GM23248 (cell line): ENCODE data around the gene SUPT4H1. TPM values are rescaled to one million over a fixed set of nuclear protein-coding genes. Genes with fewer than 3 reads are reported as not detected.

Source experiments
- DNase-seq: peaks from one replicate; pipeline ENCODE4 v3.0.0-alpha.2; 2015
- H2AFZ ChIP-seq: fragments of 200-600 bp; sonication (generic); 2 replicates; pipeline ENCODE4 v1.6.1; 2016; ENCODE audit warnings: antibody characterized with exemption
- H3F3A ChIP-seq: fragments of 200-600 bp; sonication (generic); 2 replicates; pipeline ENCODE4 v1.6.1; 2016; ENCODE audit warnings: mild to moderate bottlenecking, antibody characterized with exemption, mixed run types; ENCODE audit not compliant: insufficient read depth
- H3K27ac ChIP-seq: fragments of 200-600 bp; sonication (generic); 2 replicates; pipeline ENCODE4 v1.5.1; 2016; ENCODE audit warnings: mild to moderate bottlenecking
- H3K27me3 ChIP-seq: fragments of 200-600 bp; sonication (generic); replicated peaks from 2 replicates; pipeline ENCODE4 v1.6.1; 2016; ENCODE audit warnings: mild to moderate bottlenecking; ENCODE audit not compliant: insufficient read depth
- H3K36me3 ChIP-seq: fragments of 200-600 bp; sonication (generic); 2 replicates; pipeline ENCODE4 v1.6.1; 2016; ENCODE audit warnings: low read depth, mild to moderate bottlenecking
- H3K4me1 ChIP-seq: fragments of 200-600 bp; sonication (generic); 2 replicates; pipeline ENCODE4 v1.6.1; 2016; ENCODE audit warnings: mild to moderate bottlenecking; ENCODE audit not compliant: insufficient read depth
- H3K4me2 ChIP-seq: fragments of 200-600 bp; sonication (generic); one replicate; pipeline ENCODE4 v1.6.1; 2016; ENCODE audit warnings: mild to moderate bottlenecking; ENCODE audit not compliant: unreplicated experiment
- H3K4me3 ChIP-seq: fragments of 200-600 bp; sonication (generic); 2 replicates; pipeline ENCODE4 v1.5.1; 2016; ENCODE audit warnings: mild to moderate bottlenecking
- H3K79me2 ChIP-seq: fragments of 200-600 bp; sonication (generic); 2 replicates; pipeline ENCODE4 v1.6.1; 2016; ENCODE audit warnings: mild to moderate bottlenecking; ENCODE audit not compliant: insufficient read depth
- H3K9ac ChIP-seq: fragments of 200-600 bp; sonication (generic); 2 replicates; pipeline ENCODE4 v1.6.1; 2016; ENCODE audit warnings: mild to moderate bottlenecking
- H3K9me2 ChIP-seq: fragments of 200-600 bp; sonication (generic); 2 replicates; pipeline ENCODE4 v1.6.1; 2016; ENCODE audit warnings: mixed run types, mild to moderate bottlenecking, moderate library complexity; ENCODE audit not compliant: insufficient read depth
- H3K9me3 ChIP-seq: fragments of 200-600 bp; sonication (generic); one replicate; pipeline ENCODE4 v1.6.1; 2017; ENCODE audit warnings: low read depth
- H4K20me1 ChIP-seq: fragments of 200-600 bp; sonication (generic); 2 replicates; pipeline ENCODE4 v1.6.0; 2016; ENCODE audit not compliant: insufficient read depth
- EZH2 ChIP-seq: fragments of 200-600 bp; sonication (generic); IDR thresholded peaks from 2 replicates; pipeline ENCODE4 v1.6.1; 2018; ENCODE audit warnings: antibody characterized with exemption, mild to moderate bottlenecking; ENCODE audit not compliant: insufficient read depth, poor library complexity, severe bottlenecking
- EZH2phosphoT487 ChIP-seq: fragments of 200-600 bp; sonication (generic); IDR thresholded peaks from 2 replicates; pipeline ENCODE4 v1.6.1; 2018; ENCODE audit warnings: antibody characterized with exemption, moderate library complexity, mild to moderate bottlenecking, low read depth; ENCODE audit not compliant: insufficient read depth
- WGBS, 2 experiments: methylation state at CpG; one replicate each; pipeline ENCODE4 v1.1.6; 2015 to 2017; ENCODE audit warnings: low lambda C conversion rate in 2 of 2, low coverage in 1 of 2; ENCODE audit errors: missing lambda C conversion rate in 2 of 2; 5-methylcytosine and 5-hydroxymethylcytosine counted together
- in situ Hi-C: fragments of 300-500 bp; cut with MboI; formaldehyde crosslinking; loops from 2 replicates; pipeline ENCODE4 v1.15.0; 2020
- polyA plus RNA-seq: library from polyadenylated mRNA; unstranded; fragments of >200 nt; fragmentation: Nextera tagmentation; extraction: Ambion mirVana; gene quantifications from 2 replicates; pipeline ENCODE4 v1.2.1, GENCODE V29; 2016
- total RNA-seq: library from RNA; depleted of rRNA; stranded (reverse); fragments of >200 nt; shearing (Covaris generic); gene quantifications from 2 replicates; pipeline ENCODE4 v1.2.3, GENCODE V29; 2014

The SUPT4H1 gene
- total and polyA plus RNA-seq, 2 experiments from 2014 or later = 57.1 to 92.1 TPM

DNA sequence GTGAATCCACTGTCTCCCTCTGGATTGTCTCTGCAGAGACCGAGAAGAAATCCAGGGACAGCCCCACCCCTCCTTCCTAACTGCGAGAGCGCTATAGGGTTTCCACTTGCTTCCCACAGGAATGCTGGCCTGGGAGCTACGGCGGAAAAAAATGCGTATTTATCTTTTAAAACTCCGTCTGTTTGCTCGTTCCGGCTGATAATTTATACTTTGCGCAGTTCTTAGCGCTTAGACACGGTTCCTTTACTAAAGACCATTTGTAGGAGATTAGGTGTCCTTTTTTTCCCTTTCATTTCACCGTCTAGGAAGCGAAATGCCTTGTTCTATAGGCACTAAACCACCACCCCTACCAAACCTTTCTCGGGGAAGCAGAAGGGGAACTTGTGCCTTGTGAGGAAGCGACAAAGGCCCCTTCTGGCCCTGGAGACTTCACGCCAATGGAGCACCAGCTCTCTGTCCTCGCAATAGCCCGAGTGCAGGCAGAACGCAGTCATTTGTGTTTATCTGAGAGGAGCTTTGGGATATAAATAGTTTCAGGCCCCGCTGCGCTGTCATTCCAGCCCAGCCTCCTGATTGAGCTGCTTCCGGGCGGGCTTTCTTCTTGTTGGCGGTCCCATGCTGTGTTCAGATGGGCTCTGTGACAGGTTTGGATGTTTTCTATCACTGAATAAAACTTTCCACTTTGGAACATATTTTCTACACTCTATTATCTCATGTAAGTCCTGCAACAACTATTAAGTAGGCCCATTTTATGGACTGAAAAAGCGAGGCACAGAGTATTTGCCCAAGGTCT is 791 bp upstream of the SUPT4H1 start:
- peaks cover 24% of the 10 kb centered on the region for H3K36me3 ChIP-seq
- in situ Hi-C loops = no loop called here

DNA sequence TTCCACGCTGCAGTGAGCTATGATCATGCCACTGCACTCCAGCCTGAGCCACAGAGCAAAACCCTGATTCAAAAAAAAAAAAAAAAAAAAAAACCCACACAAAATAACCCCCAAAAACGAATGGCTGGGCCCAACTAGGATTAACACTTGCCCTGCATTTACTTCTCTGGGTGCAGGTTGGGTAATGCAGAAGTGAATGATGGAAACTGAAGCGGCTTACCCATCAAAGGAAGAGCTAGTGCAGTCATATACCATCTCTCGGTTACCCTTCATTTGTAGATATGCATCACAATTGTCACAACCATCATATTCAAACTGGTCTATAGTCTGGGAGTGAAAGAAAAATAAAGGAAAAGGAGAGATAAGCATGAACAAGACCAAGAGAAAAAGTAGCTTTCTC is 819 bp downstream of the SUPT4H1 start:
- no peaks in the 10 kb centered on the region for H3K27me3 ChIP-seq
- H3F3A ChIP-seq = no peaks in the 10 kb centered on the region; the same call in 1 of the 2 replicates
- peaks cover 40% of the 10 kb centered on the region for H3K36me3 ChIP-seq
- H3K9ac ChIP-seq = peak overlapping the region; percentile 92
- in situ Hi-C loops = no loop called here
- H3K4me2 ChIP-seq = peak overlapping the region; percentile 96
- no peaks in the 10 kb centered on the region for H3K9me3 ChIP-seq
- no peaks in the 10 kb centered on the region for H3K4me1 ChIP-seq
- 46 to 50% methylated on average over 4 of the region's 4 CpGs for WGBS, 2 experiments
- H3K9me2 ChIP-seq = no peaks in the 10 kb centered on the region
- peaks cover 28% of the 10 kb centered on the region for H3K79me2 ChIP-seq
- TF ChIP-seq EZH2phosphoT487 (no peak), EZH2 (no peak)
- no peak overlapping the region for H3K27ac ChIP-seq
- H4K20me1 ChIP-seq = no peaks in the 10 kb centered on the region
- H3K4me3 ChIP-seq = peak overlapping the region; percentile 90
- no peak overlapping the region for H2AFZ ChIP-seq
- DNase-seq = no peak

More for the DNA sequence above, 791 bp upstream of the SUPT4H1 start:
- H3K4me1 ChIP-seq = no peaks in the 10 kb centered on the region
- H3K27ac ChIP-seq = peak overlapping the region; percentile 60
- H3K9me2 ChIP-seq = no peaks in the 10 kb centered on the region
- TF ChIP-seq EZH2 = no peak
- H3K9me3 ChIP-seq = no peaks in the 10 kb centered on the region
- peak overlapping the region; percentile 90 for H3K4me3 ChIP-seq
- WGBS, 2 experiments = 3 to 4% methylated on average over 26 of the region's 26 CpGs
- H3K27me3 ChIP-seq = no peaks in the 10 kb centered on the region
- peak; percentile 68 for DNase-seq
- peak overlapping the region; percentile 85 for H2AFZ ChIP-seq
- peaks cover 28% of the 10 kb centered on the region for H3K79me2 ChIP-seq
- H3K4me2 ChIP-seq = peak overlapping the region; percentile 96
- no peaks in the 10 kb centered on the region for H4K20me1 ChIP-seq
- no peaks in the 10 kb centered on the region for H3F3A ChIP-seq
- H3K9ac ChIP-seq = peak overlapping the region; percentile 92

DNA sequence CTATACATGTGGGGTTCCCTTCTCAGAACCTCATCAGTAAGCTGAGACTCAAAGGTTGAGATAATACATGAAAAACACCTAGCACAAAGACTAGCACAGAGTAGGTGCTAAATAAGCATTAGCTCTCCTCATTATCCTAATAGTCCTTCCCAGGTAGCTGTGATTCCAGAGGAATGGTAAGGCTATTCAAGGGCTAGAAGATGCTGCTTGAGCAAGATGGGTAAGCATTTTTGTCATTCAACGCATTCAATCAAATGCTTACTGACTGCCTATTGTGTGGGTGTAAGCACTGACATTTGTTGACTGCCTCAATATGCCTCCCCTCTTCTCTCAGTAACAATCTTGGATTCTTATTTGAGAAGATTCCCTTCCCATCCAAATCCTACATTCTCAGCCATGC is 4.0 kb downstream of the SUPT4H1 start:
- in situ Hi-C loops = no loop called here
- no peaks in the 10 kb centered on the region for H3K4me1 ChIP-seq
- 96 to 100% methylated on average over 1 of the region's 1 CpG for WGBS, 2 experiments
- H3K4me2 ChIP-seq = no peak overlapping the region
- H3K79me2 ChIP-seq = peaks cover 28% of the 10 kb centered on the region
- H3K9me3 ChIP-seq = no peaks in the 10 kb centered on the region
- no peak for TF ChIP-seq EZH2
- no peak for TF ChIP-seq EZH2phosphoT487
- H3K9ac ChIP-seq = no peak overlapping the region
- DNase-seq = no peak
- no peaks in the 10 kb centered on the region for H4K20me1 ChIP-seq
- no peaks in the 10 kb centered on the region for H3K27me3 ChIP-seq
- no peak overlapping the region for H3K27ac ChIP-seq
- no peak overlapping the region for H2AFZ ChIP-seq
- H3K36me3 ChIP-seq = peaks cover 50% of the 10 kb centered on the region
- no peaks in the 10 kb centered on the region for H3K9me2 ChIP-seq
- H3F3A ChIP-seq = peaks cover 7% of the 10 kb centered on the region; the same call in 1 of the 2 replicates
- no peak overlapping the region for H3K4me3 ChIP-seq

DNA sequence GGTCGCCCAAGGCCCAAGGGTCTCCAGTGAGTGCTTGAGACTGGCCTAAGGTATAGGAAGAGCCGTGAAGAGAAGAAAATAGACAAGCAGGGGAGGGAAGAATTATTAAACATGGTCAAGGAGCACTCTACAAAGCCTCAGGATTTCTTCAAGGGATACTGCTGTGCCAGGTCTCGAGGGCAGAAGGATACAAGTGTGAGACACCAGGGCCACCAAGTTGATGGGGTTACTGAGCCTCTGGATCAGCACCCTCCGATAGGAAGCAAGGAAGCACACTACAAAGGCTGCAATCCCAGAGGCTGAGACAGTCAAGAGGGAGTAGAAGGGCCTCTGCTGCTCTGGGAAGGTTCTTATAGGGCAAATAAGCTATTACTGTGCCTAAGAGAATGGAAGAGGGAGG is 6.5 kb downstream of the SUPT4H1 start:
- no peak overlapping the region for H2AFZ ChIP-seq
- peaks cover 7% of the 10 kb centered on the region; the same call in 1 of the 2 replicates for H3F3A ChIP-seq
- peaks cover 50% of the 10 kb centered on the region for H3K36me3 ChIP-seq
- no peaks in the 10 kb centered on the region for H3K27me3 ChIP-seq
- H3K4me1 ChIP-seq = no peaks in the 10 kb centered on the region
- H3K9ac ChIP-seq = no peak overlapping the region
- in situ Hi-C loops = no loop called here
- H3K4me3 ChIP-seq = no peak overlapping the region
- 62 to 65% methylated on average over 4 of the region's 4 CpGs for WGBS, 2 experiments
- peaks cover 14% of the 10 kb centered on the region; the same call in 1 of the 2 replicates for H3K79me2 ChIP-seq
- no peak for DNase-seq
- no peaks in the 10 kb centered on the region for H3K9me2 ChIP-seq
- TF ChIP-seq EZH2 (no peak), EZH2phosphoT487 (no peak)
- H3K9me3 ChIP-seq = no peaks in the 10 kb centered on the region
- H4K20me1 ChIP-seq = no peaks in the 10 kb centered on the region
- H3K4me2 ChIP-seq = no peak overlapping the region
- no peak overlapping the region for H3K27ac ChIP-seq
